HG03064 (cell line): Measurements from ENCODE around the gene REP15.
"Not testable (repeated sequence)": the region's sequence is repeated elsewhere in the genome, so short reads cannot be mapped to it uniquely, and the experiment has no call there.

Experiments used
- ATAC-seq: cut with Tn5 transposase; IDR thresholded peaks from one replicate; pipeline ENCODE4 v1.9.1; 2021; ENCODE audit warnings: low read depth; ENCODE audit not compliant: unreplicated experiment

Gene REP15

GRCh38 chr12:27696293-27696652, at the start of gene REP15:
REP15 (plus strand) TSS chr12:27696447; CDS start chr12:27696563, 116 bp downstream.
- no peak for ATAC-seq

- ATAC-seq: no peak
Observed at GRCh38 chr12:27650011-27650410, 46.2 kb upstream of the REP15 start.

GRCh38 chr12:27651201-27651600, 45.0 kb upstream of the REP15 start:
- ATAC-seq: no peak

- ATAC-seq: no peak
Observed at GRCh38 chr12:27652174-27652763, 44.0 kb upstream of the REP15 start.

- ATAC-seq: no peak
Observed at GRCh38 chr12:27653661-27654060, 42.6 kb upstream of the REP15 start.

GRCh38 chr12:27655476-27655875, 40.8 kb upstream of the REP15 start:
- not testable (repeated sequence) for ATAC-seq

GRCh38 chr12:27657296-27657695, 39.0 kb upstream of the REP15 start:
- no peak for ATAC-seq

GRCh38 chr12:27665704-27666103, 30.5 kb upstream of the REP15 start:
- ATAC-seq: no peak

- ATAC-seq: no peak
Observed at GRCh38 chr12:27666510-27666909, 29.7 kb upstream of the REP15 start.

GRCh38 chr12:27667540-27667939, 28.7 kb upstream of the REP15 start:
- ATAC-seq: no peak

- no peak for ATAC-seq
Observed at GRCh38 chr12:27672051-27672450, 24.2 kb upstream of the REP15 start.

GRCh38 chr12:27672643-27673042, 23.6 kb upstream of the REP15 start:
- ATAC-seq: no peak

- no peak for ATAC-seq
Observed at GRCh38 chr12:27673101-27673718, 23.0 kb upstream of the REP15 start.

- no peak for ATAC-seq
Observed at GRCh38 chr12:27674989-27675388, 21.3 kb upstream of the REP15 start.

- ATAC-seq: no peak
Observed at GRCh38 chr12:27680619-27681018, 15.6 kb upstream of the REP15 start.

- no peak for ATAC-seq
Observed at GRCh38 chr12:27682534-27682933, 13.7 kb upstream of the REP15 start.

GRCh38 chr12:27685274-27685673, 11.0 kb upstream of the REP15 start:
- no peak for ATAC-seq

- ATAC-seq: no peak
Observed at GRCh38 chr12:27686147-27686546, 10.1 kb upstream of the REP15 start.

GRCh38 chr12:27688671-27689070, 7.6 kb upstream of the REP15 start:
- no peak for ATAC-seq

- no peak for ATAC-seq
Observed at GRCh38 chr12:27689558-27690180, 6.6 kb upstream of the REP15 start.

- no peak for ATAC-seq
Observed at GRCh38 chr12:27693403-27693802, 2.8 kb upstream of the REP15 start.
